NT2/D1 (cell line): ENCODE results near the gene CHI3L2.

Source experiments
- DNase-seq: peaks from one replicate; pipeline ENCODE4 v3.0.0-alpha.2; 2011; ENCODE audit warnings: low read depth, low spot score
- H3K27me3 ChIP-seq: 2 replicates; pipeline ENCODE4 v1.6.0; 2011; ENCODE audit warnings: mild to moderate bottlenecking; ENCODE audit not compliant: insufficient read length, insufficient read depth
- H3K36me3 ChIP-seq: 2 replicates; pipeline ENCODE4 v1.6.1; 2011; ENCODE audit warnings: mild to moderate bottlenecking, low read length, mixed read lengths; ENCODE audit not compliant: insufficient read depth, insufficient read length
- H3K4me1 ChIP-seq: 2 replicates; pipeline ENCODE4 v1.5.1; 2011; ENCODE audit not compliant: insufficient read depth, insufficient read length
- H3K4me3 ChIP-seq: 2 replicates; pipeline ENCODE4 v1.5.1; 2011; ENCODE audit warnings: low read depth; ENCODE audit not compliant: insufficient read length
- H3K9ac ChIP-seq: 2 replicates; pipeline ENCODE4 v1.6.0; 2011; ENCODE audit warnings: low read depth; ENCODE audit not compliant: insufficient read length
- H3K9me3 ChIP-seq: 2 replicates; pipeline ENCODE4 v1.5.1; 2011; ENCODE audit warnings: mild to moderate bottlenecking, low read length; ENCODE audit not compliant: insufficient read depth
- SUZ12 ChIP-seq: IDR thresholded peaks from 2 replicates; pipeline ENCODE4 v1.6.1; 2011; ENCODE audit not compliant: insufficient read length, insufficient read depth; ENCODE audit errors: extremely low read depth
- YY1 ChIP-seq: IDR thresholded peaks from 2 replicates; pipeline ENCODE4 v1.6.1; 2011; ENCODE audit not compliant: insufficient read length, insufficient read depth
- ZNF274 ChIP-seq: IDR thresholded peaks from 2 replicates; pipeline ENCODE4 v1.6.1; 2011; ENCODE audit warnings: mild to moderate bottlenecking, low read depth, low read length

The CHI3L2 gene

DNA sequence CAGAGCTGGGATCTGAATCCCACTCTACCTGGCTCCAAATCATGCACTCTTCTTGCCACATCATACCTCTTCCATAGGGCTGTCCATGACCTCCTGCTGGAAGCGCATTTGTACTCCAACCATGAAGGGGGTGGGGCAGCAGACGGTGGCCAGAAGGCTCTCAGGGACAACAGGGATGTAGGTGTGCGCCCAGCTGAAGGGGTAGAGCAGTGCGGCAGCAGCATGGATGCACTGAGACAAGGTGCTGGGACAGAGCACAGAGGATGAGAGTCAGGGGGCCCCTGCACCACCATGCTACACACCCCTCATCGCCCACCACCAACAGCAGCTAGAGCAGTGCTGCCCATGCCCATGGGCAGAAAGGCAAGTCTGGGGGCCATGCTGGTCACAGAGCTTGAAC lies 35.4 kb upstream of the CHI3L2 start:
- H3K9ac ChIP-seq: no peak overlapping the region
- H3K9me3 ChIP-seq: no peaks in the 10 kb centered on the region
- H3K27me3 ChIP-seq: no peaks in the 10 kb centered on the region
- peaks cover 2% of the 10 kb centered on the region for H3K4me1 ChIP-seq
- no peak for DNase-seq
- H3K4me3 ChIP-seq: no peak overlapping the region
- H3K36me3 ChIP-seq: peaks cover 13% of the 10 kb centered on the region
- no peak for TF ChIP-seq SUZ12
- TF ChIP-seq YY1: no peak
- TF ChIP-seq ZNF274: no peak

DNA sequence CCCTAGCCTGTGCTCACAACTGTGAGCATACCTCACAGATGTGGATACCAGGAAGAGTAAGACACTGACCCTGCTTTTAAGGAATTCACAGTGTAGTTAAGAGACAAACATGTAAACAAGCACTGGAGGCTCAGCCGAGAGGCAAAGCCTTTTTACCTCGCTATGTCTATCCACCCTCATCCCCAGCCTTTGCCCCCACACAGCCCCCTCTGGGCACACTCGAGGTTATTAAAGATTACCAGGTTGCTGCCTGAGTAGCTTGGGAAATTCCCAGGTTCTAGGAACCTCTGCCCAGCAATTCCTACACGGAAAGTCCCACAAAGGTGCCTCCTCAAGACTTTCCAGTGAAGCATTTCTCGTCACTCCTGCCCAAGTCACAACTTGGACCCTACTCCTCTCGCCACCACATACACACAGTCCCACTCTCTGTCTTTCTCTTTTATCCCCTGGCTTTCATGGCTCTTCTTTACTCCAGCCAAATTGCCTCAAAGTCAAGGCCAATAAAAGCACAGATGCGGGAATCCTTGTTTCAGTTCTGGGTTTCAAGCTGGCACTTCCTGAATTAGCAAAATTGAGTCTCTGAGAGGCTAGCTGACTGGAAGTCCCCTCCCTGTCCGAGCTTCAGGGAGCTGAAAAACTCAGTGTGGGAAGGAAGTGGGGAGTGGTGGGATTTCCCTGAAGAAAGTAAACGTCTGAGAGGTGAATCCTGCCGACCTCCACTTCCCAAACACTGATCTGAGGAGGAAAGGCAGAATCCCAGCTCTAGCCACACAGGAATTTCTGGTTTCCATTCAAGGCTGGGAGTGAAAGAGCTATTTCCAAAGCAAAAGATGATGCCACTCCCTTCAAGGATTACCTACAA lies 34.6 kb upstream of the CHI3L2 start:
- Histone ChIP-seq H3K36me3 (peaks cover 5% of the 10 kb centered on the region), H3K9me3 (no peaks in the 10 kb centered on the region), H3K4me3 (no peak overlapping the region), H3K4me1 (peaks cover 2% of the 10 kb centered on the region), H3K9ac (no peak overlapping the region), H3K27me3 (no peaks in the 10 kb centered on the region)
- no peak for TF ChIP-seq ZNF274
- TF ChIP-seq YY1: no peak
- TF ChIP-seq SUZ12: no peak
- DNase-seq: no peak

DNA sequence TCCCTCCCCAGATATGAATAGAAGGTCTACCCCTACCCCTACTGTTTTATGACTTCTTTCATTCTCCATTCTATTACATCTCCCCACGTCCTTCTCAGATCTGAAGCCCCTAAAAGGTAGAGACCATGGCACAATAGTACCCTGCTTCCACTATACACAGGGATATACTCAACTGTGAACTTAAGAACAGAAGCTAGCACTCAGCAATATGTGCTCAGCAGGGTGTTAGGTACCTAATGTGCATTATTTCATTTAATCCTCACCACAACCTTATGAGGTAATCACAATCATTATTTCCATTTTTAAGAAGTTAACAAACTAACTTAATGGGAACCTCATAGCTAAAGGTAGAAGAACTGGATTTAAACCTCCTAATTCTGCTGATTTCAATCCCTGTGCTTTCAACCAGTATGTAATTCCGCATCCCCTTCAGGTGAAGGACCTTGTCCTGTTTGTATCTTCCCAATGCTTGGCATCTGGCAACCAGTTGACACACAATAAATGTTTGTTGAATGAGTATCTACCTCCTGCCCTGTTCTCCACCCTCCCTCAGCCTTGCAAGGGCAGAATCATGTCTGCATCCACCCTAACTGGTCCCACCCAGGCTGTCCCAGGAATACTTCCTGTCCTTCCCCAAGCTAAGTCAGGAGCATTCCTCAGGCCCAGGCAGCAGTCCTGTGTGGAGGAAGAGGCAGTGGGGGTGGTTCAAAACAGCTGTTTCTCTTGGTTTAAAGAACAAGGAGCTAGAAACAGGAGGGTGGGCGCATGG lies 33.6 kb upstream of the CHI3L2 start:
- no peaks in the 10 kb centered on the region for H3K9me3 ChIP-seq
- H3K4me1 ChIP-seq: peaks cover 2% of the 10 kb centered on the region
- no peak for DNase-seq
- no peak overlapping the region for H3K4me3 ChIP-seq
- no peak for TF ChIP-seq ZNF274
- TF ChIP-seq SUZ12: no peak
- no peak for TF ChIP-seq YY1
- no peak overlapping the region for H3K9ac ChIP-seq
- H3K27me3 ChIP-seq: no peaks in the 10 kb centered on the region
- H3K36me3 ChIP-seq: no peaks in the 10 kb centered on the region

DNA sequence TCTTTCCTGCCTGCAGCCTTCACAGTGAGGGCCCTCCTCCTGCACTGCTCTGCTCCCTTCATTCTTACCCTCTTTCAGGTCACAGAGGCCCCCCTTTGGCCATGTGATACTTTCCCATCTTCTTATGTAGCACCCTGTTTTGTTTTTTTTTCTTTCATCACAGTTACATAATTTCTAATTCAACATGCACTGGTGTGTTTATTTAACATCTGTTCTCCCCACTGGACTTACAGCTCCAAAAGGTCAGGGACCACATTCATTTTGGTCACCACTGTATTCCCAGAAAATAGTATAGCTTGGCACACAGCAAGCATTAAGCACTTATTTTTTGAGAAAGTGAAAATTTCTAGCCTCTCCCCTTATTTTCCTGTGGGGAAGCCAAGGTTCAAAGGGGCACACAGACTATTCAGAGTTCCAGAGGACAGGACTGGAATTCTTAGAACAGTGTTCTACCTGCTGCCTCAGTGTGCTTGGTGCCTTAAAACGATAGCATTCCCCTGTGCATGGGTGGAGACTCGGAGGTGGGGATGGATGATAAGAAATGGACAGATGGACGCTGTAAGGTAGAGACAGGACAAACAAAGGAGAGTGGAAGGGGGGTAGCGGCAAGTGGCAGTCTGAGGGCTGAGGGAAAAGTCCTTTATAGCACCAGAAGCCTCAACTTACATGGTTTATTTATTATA lies 32.4 kb upstream of the CHI3L2 start:
- no peaks in the 10 kb centered on the region for H3K36me3 ChIP-seq
- no peak overlapping the region for H3K4me3 ChIP-seq
- DNase-seq: no peak
- TF ChIP-seq SUZ12 (no peak), YY1 (no peak), ZNF274 (no peak)
- H3K4me1 ChIP-seq: peaks cover 2% of the 10 kb centered on the region
- H3K9ac ChIP-seq: no peak overlapping the region
- no peaks in the 10 kb centered on the region for H3K27me3 ChIP-seq
- H3K9me3 ChIP-seq: no peaks in the 10 kb centered on the region

DNA sequence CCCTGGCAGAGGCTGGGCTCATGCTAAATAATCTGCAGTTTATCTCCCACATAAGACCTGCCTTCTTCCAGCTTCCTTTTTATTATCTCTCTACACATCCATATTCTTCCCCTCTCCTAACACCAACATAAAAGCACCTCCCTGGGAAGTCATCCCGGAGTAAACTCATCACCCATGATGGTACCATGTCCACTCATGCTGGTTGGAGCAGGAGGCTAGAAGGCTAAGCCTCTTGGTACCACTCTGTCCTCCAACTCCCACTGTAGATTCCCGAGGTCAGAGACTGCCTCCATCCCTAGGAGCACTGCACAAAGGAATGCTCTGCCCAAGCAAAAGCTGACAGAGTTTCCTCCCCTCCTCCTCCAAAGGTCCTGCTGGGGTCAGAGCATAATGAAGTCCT lies 31.3 kb upstream of the CHI3L2 start:
- TF ChIP-seq ZNF274: no peak
- TF ChIP-seq SUZ12: no peak
- TF ChIP-seq YY1: no peak
- peaks cover 2% of the 10 kb centered on the region for H3K4me1 ChIP-seq
- H3K27me3 ChIP-seq: no peaks in the 10 kb centered on the region
- no peak overlapping the region for H3K4me3 ChIP-seq
- H3K9ac ChIP-seq: no peak overlapping the region
- H3K9me3 ChIP-seq: no peaks in the 10 kb centered on the region
- DNase-seq: no peak
- no peaks in the 10 kb centered on the region for H3K36me3 ChIP-seq

DNA sequence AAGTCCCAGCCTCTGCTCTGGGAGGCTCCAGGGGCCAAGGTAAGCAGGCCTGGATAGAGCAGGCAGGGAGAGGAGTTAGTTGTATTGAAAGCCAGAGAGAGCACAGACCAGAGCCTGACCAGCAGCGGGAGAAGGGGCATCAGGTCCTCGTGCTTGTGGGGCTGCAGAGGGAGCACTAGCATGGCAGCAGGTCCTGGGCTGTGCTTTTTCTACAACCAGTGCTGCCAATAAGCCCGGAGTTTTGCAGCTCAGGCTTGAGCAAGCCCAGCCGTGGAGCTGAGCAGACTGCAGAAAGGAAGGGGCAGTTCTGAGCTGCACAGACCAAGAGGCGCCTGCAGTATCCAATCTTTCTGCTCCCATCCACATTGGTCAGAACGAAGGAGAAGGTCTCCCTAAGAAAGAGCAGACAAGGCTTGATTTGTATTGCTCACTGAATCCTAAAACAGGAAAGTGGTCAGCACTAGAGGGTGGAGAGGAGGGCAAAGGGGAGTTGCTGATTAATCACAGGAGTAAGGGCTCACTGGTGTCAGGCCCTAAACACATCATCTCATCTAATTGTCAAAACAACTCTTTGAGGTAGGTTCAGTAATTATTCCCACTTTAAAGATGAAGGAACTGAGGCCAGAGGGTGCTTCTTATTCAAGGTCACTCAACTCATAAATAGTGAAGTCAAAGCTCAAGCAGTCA lies 29.8 kb upstream of the CHI3L2 start:
- Histone ChIP-seq H3K36me3 (no peaks in the 10 kb centered on the region), H3K4me1 (peaks cover 1% of the 10 kb centered on the region), H3K9me3 (no peaks in the 10 kb centered on the region), H3K9ac (no peak overlapping the region), H3K27me3 (no peaks in the 10 kb centered on the region), H3K4me3 (no peak overlapping the region)
- TF ChIP-seq YY1: no peak
- TF ChIP-seq SUZ12: no peak
- no peak for TF ChIP-seq ZNF274
- DNase-seq: no peak
